Stimulated activated CD4-positive, alpha-beta T cell treated with anti-CD3 and anti-CD28 coated beads, Interleukin-4, amount 100 ng/mL, for 48 hours (primary cell): ENCODE measurements around the gene PRDM16.

Source experiments
- DNase-seq, 2 donors: peaks; one replicate each; pipeline ENCODE4 v3.0.0-alpha.2; 2020; ENCODE audit warnings: low read depth in 2 of 2

The PRDM16 gene

GRCh38 chr1:3140437-3140836, 71.4 kb downstream of the PRDM16 start:
- DNase-seq = no peak

- DNase-seq = no peak
Measured at GRCh38 chr1:3141129-3141528, 72.1 kb downstream of the PRDM16 start.

- no peak for DNase-seq
Measured at GRCh38 chr1:3141836-3142235, 72.8 kb downstream of the PRDM16 start.

GRCh38 chr1:3142236-3142635, 73.2 kb downstream of the PRDM16 start:
- no peak for DNase-seq

GRCh38 chr1:3142751-3143150, 73.7 kb downstream of the PRDM16 start:
- DNase-seq = no peak

- DNase-seq = no peak
Measured at GRCh38 chr1:3145532-3146325, 76.7 kb downstream of the PRDM16 start.

GRCh38 chr1:3146458-3146857, 77.5 kb downstream of the PRDM16 start:
- DNase-seq = no peak

GRCh38 chr1:3146907-3147306, 77.9 kb downstream of the PRDM16 start:
- DNase-seq = no peak

- DNase-seq = no peak
Measured at GRCh38 chr1:3148171-3148570, 79.2 kb downstream of the PRDM16 start.

- DNase-seq = no peak
Measured at GRCh38 chr1:3149277-3149676, 80.3 kb downstream of the PRDM16 start.

- DNase-seq = no peak
Measured at GRCh38 chr1:3151456-3151855, 82.5 kb downstream of the PRDM16 start.

- DNase-seq = no peak
Measured at GRCh38 chr1:3152143-3152542, 83.1 kb downstream of the PRDM16 start.

GRCh38 chr1:3153197-3153596, 84.2 kb downstream of the PRDM16 start:
- no peak for DNase-seq

GRCh38 chr1:3153902-3154795, 85.1 kb downstream of the PRDM16 start:
- DNase-seq = no peak

GRCh38 chr1:3155056-3155925, 86.3 kb downstream of the PRDM16 start:
- DNase-seq = no peak

GRCh38 chr1:3155926-3156220, 86.9 kb downstream of the PRDM16 start:
- no peak for DNase-seq

- no peak for DNase-seq
Measured at GRCh38 chr1:3156936-3157335, 87.9 kb downstream of the PRDM16 start.

GRCh38 chr1:3158347-3158746, 89.3 kb downstream of the PRDM16 start:
- DNase-seq = no peak

GRCh38 chr1:3159121-3159520, 90.1 kb downstream of the PRDM16 start:
- no peak for DNase-seq

GRCh38 chr1:3159996-3160395, 91.0 kb downstream of the PRDM16 start:
- DNase-seq = no peak

GRCh38 chr1:3160647-3161145, 91.7 kb downstream of the PRDM16 start:
- DNase-seq = no peak
